ENCODE results near the gene KMO. TPM values are rescaled to one million over a fixed set of nuclear protein-coding genes. Genes with fewer than 3 reads are reported as not detected.

The KMO gene
- total RNA-seq, 3 donors from 2014 or later = 0.17 to 0.84 (median 0.82) TPM

DNA sequence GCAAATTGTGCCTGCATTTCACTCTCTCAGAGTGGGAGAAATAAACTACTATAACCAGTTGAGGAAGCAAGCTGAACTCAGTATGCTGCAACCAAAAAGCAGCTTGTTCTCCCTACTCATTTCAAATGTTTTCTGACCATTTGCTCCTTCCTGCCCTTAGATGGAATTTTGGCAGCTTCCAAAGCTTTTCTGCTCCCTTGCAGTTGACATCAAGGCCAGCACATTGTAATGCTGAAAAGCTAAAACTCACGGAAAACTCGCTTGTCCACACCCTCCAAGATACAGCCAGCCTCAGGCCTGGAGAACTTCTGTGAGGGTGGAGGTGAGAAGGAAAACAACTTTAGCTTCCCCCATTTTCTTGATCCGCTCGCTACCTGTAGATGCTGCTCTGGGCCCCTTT lies 113.0 kb downstream of the KMO start:
- DNase-seq (no peak), ATAC-seq (no peak)
- Histone ChIP-seq H3K4me1 (ENCODE audit: low read depth) (peaks cover 3% of the 10 kb centered on the region), H3K4me3 (no peak overlapping the region), H3K36me3 (ENCODE audit: low read depth) (no peaks in the 10 kb centered on the region), H3K9me3 (no peaks in the 10 kb centered on the region)
- intact Hi-C loops (cut with DNase I, micrococcal nuclease) = no loop called here
- TF ChIP-seq, protein P1, sequence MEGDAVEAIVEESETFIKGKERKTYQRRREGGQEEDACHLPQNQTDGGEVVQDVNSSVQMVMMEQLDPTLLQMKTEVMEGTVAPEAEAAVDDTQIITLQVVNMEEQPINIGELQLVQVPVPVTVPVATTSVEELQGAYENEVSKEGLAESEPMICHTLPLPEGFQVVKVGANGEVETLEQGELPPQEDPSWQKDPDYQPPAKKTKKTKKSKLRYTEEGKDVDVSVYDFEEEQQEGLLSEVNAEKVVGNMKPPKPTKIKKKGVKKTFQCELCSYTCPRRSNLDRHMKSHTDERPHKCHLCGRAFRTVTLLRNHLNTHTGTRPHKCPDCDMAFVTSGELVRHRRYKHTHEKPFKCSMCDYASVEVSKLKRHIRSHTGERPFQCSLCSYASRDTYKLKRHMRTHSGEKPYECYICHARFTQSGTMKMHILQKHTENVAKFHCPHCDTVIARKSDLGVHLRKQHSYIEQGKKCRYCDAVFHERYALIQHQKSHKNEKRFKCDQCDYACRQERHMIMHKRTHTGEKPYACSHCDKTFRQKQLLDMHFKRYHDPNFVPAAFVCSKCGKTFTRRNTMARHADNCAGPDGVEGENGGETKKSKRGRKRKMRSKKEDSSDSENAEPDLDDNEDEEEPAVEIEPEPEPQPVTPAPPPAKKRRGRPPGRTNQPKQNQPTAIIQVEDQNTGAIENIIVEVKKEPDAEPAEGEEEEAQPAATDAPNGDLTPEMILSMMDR (IDR thresholded peaks at IDR 0.05) = no peak

Other genes starting within 250 kb of the KMO start
- under 1 TPM in 1 of 3 donors, not detected in 2; 0.51 TPM for gene RGS7, start 175.2 kb upstream of the KMO start, total RNA-seq
- 100 to 1,000 TPM in 1 of 3 donors, 10 to 100 TPM in 2; 81.0 to 103 (median 96.0) TPM for gene FH, start 12.6 kb upstream of the KMO start, total RNA-seq
- gene CHML, start 108.0 kb downstream of the KMO start, total RNA-seq = 10 to 100 TPM in 1 of 3 donors, 1 to 10 TPM in 2; 8.5 to 16.7 (median 9.8) TPM
- 10 to 100 TPM; 27.4 to 77.6 (median 29.0) TPM for gene OPN3, start 108.0 kb downstream of the KMO start, total RNA-seq
- under 1 TPM in 1 of 3 donors, not detected in 2; 0.25 TPM for gene WDR64, start 119.9 kb downstream of the KMO start, total RNA-seq

Data from mucosa of descending colon (tissue), 3 donors.